T-helper 2 cell (primary cell): ENCODE data around the gene ANXA8L1.
"Not testable (repeated sequence)": the region's sequence is repeated elsewhere in the genome, so short reads cannot be mapped to it uniquely, and the experiment has no call there.

ENCODE experiments used
- DNase-seq, 5 experiments: peaks; one replicate each; pipeline versions ENCODE4 v3.0.0 to v3.0.0-alpha.2; 2012 to 2022

Gene ANXA8L1

GRCh38 chr10:46398212-46398886 is 22.8 kb downstream of the ANXA8L1 start:
- not testable (repeated sequence) for DNase-seq

GRCh38 chr10:46409556-46409955 is 34.0 kb downstream of the ANXA8L1 start:
- not testable (repeated sequence) for DNase-seq

- not testable (repeated sequence) for DNase-seq
These were observed 35.5 kb downstream of the ANXA8L1 start for GRCh38 chr10:46411123-46411522.

- not testable (repeated sequence) for DNase-seq
These were observed 37.1 kb downstream of the ANXA8L1 start for GRCh38 chr10:46412665-46413064.

GRCh38 chr10:46415291-46415690 is 39.7 kb downstream of the ANXA8L1 start:
- DNase-seq = not testable (repeated sequence)

GRCh38 chr10:46418283-46418682 is 42.7 kb downstream of the ANXA8L1 start:
- DNase-seq = not testable (repeated sequence)

- DNase-seq = not testable (repeated sequence)
These were observed 44.2 kb downstream of the ANXA8L1 start for GRCh38 chr10:46419570-46420379.

GRCh38 chr10:46423550-46423949 is 48.0 kb downstream of the ANXA8L1 start:
- not testable (repeated sequence) for DNase-seq

- DNase-seq = not testable (repeated sequence)
These were observed 65.4 kb downstream of the ANXA8L1 start for GRCh38 chr10:46440942-46441341.
